GM12878 (cell line): ENCODE results near the gene PTPRF. TPM values are rescaled to one million over a fixed set of nuclear protein-coding genes. Genes with fewer than 3 reads are reported as not detected.

ENCODE experiments used
- ATAC-seq: fragments of 200-7000 bp; cut with Tn5 transposase; 3 replicates; pipeline ENCODE4 v1.9.1; 2020; ENCODE audit warnings: mild to moderate bottlenecking, moderate library complexity
- BruUV-seq: library from RNA; stranded (reverse); fragments of 400-500 nt; replicated peaks from 2 replicates; lab custom pipeline; 2021; lab: Mats Ljungman, UMichigan
- CTCF ChIA-PET: fragments of 300-600 bp; sonication (Branson Sonifier 250); formaldehyde crosslinking; extraction: SDS; loops from one replicate; lab custom pipeline; 2021; ENCODE audit warnings: inconsistent platforms; lab: Yijun Ruan, JAX
- POLR2A ChIA-PET: fragments of 350-600 bp; formaldehyde crosslinking; extraction: SDS; loops from one replicate; lab custom pipeline; 2021; ENCODE audit warnings: inconsistent platforms; lab: Charles Lee
- RAD21 ChIA-PET: fragments of 300-600 bp; sonication (Branson Sonifier 250); formaldehyde crosslinking; loops from one replicate; lab custom pipeline; 2023; ENCODE audit warnings: antibody characterized with exemption; ENCODE audit not compliant: unreplicated experiment; lab: Charles Lee
- SMC1A ChIA-PET: fragments of 300-600 bp; sonication (Branson Sonifier 250); formaldehyde crosslinking; loops from one replicate; lab custom pipeline; 2023; ENCODE audit not compliant: unreplicated experiment, uncharacterized antibody; lab: Charles Lee
- DNase-seq: peaks from one replicate; pipeline ENCODE4 v3.0.0-alpha.2; 2011; ENCODE audit warnings: low read depth, low spot score
- FAIRE-seq: peaks from 3 replicates; lab custom pipeline; 2011; peaks lifted over from hg19 to GRCh38; lab: Jason Lieb, UNC
- H2AFZ ChIP-seq: 2 replicates; pipeline ENCODE4 v1.6.0; 2011; ENCODE audit warnings: low read depth, low read length, control low read depth; ENCODE audit not compliant: control insufficient read depth
- H3K27ac ChIP-seq: 2 replicates; pipeline ENCODE4 v1.5.1; 2011; ENCODE audit warnings: control low read depth; ENCODE audit not compliant: control insufficient read depth, insufficient read depth
- H3K27me3 ChIP-seq, 2 experiments: replicated peaks in 1 of 2; 2 replicates each; pipeline versions ENCODE4 v1.6.0 to v1.6.1; 2011; ENCODE audit warnings: low read length in 1 of 2; ENCODE audit not compliant: control insufficient read depth in 2 of 2, insufficient read depth in 2 of 2
- H3K36me3 ChIP-seq, 2 experiments: 2 replicates each; pipeline ENCODE4 v1.5.1; 2011; ENCODE audit warnings: low read length in 1 of 2; ENCODE audit not compliant: control insufficient read depth in 2 of 2, insufficient read depth in 2 of 2
- H3K4me1 ChIP-seq: 2 replicates; pipeline ENCODE4 v1.6.1; 2011; ENCODE audit warnings: mild to moderate bottlenecking, low read length, moderate library complexity, mixed read lengths; ENCODE audit not compliant: control insufficient read depth, insufficient read depth
- H3K4me2 ChIP-seq: 2 replicates; pipeline ENCODE4 v1.6.0; 2011; ENCODE audit warnings: control low read depth; ENCODE audit not compliant: control insufficient read depth, insufficient read depth
- H3K4me3 ChIP-seq: fragments of 200-600 bp; sonication (generic); 2 replicates; pipeline ENCODE4 v1.5.1; 2016
- H3K79me2 ChIP-seq: 2 replicates; pipeline ENCODE4 v1.6.0; 2011; ENCODE audit warnings: low read length; ENCODE audit not compliant: control insufficient read depth, insufficient read depth
- H3K9ac ChIP-seq: 2 replicates; pipeline ENCODE4 v1.8.0; 2011; ENCODE audit warnings: low read length, control low read depth, mixed read lengths; ENCODE audit not compliant: control insufficient read depth, insufficient read depth
- H3K9me3 ChIP-seq: replicated peaks from 3 replicates; pipeline ENCODE4 v1.5.1; 2011; ENCODE audit warnings: mild to moderate bottlenecking, low read length; ENCODE audit not compliant: control insufficient read depth, insufficient read depth
- H4K20me1 ChIP-seq: 2 replicates; pipeline ENCODE4 v1.6.0; 2011; ENCODE audit not compliant: control insufficient read depth, insufficient read depth
- ASH2L ChIP-seq: fragments of 300-600, 200-600 bp; sonication (generic); IDR thresholded peaks from 2 replicates; pipeline ENCODE4 v1.6.1; 2017; ENCODE audit warnings: low read depth, mild to moderate bottlenecking, borderline replicate concordance
- ATF2 ChIP-seq: IDR thresholded peaks from 2 replicates; pipeline ENCODE4 v1.6.1; 2012; ENCODE audit warnings: low read length, inconsistent platforms
- ATF3 ChIP-seq: IDR thresholded peaks from 2 replicates; pipeline ENCODE4 v1.6.1; 2011; ENCODE audit warnings: low read depth, mild to moderate bottlenecking, low read length, moderate library complexity, borderline replicate concordance; ENCODE audit errors: extremely low read depth
- CHD4 ChIP-seq: fragments of 200-600 bp; sonication (generic); IDR thresholded peaks from 2 replicates; pipeline ENCODE4 v1.6.1; 2016; ENCODE audit warnings: mild to moderate bottlenecking
- CREB1 ChIP-seq: IDR thresholded peaks from 2 replicates; pipeline ENCODE4 v1.6.1; 2012; ENCODE audit warnings: low read depth, mild to moderate bottlenecking, inconsistent platforms
- ESRRA ChIP-seq: IDR thresholded peaks from 2 replicates; pipeline ENCODE4 v1.6.1; 2012; ENCODE audit warnings: mild to moderate bottlenecking, low read length, improper control_type of control experiment
- HSF1 ChIP-seq: fragments of 150-350 bp; IDR thresholded peaks from 2 replicates; pipeline ENCODE4 v1.6.1; 2014; ENCODE audit warnings: mild to moderate bottlenecking, low read depth, low read length
- IRF3 ChIP-seq: fragments of 450-650 bp; IDR thresholded peaks from 2 replicates; pipeline ENCODE4 v1.6.1; 2014; ENCODE audit warnings: mild to moderate bottlenecking
- MTA2 ChIP-seq: fragments of 450-650 bp; IDR thresholded peaks from 2 replicates; pipeline ENCODE4 v1.6.1; 2016; ENCODE audit warnings: low read depth, mild to moderate bottlenecking, moderate library complexity
- PKNOX1 ChIP-seq: fragments of 450-650 bp; IDR thresholded peaks from 2 replicates; pipeline ENCODE4 v1.6.1; 2016; ENCODE audit warnings: mild to moderate bottlenecking
- TAF1 ChIP-seq: IDR thresholded peaks from 2 replicates; pipeline ENCODE4 v1.6.1; 2011; ENCODE audit warnings: mild to moderate bottlenecking, low read depth, low read length, borderline replicate concordance
- USF1 ChIP-seq: IDR thresholded peaks from 2 replicates; pipeline ENCODE4 v1.6.1; 2011; ENCODE audit warnings: borderline replicate concordance, low read depth, mild to moderate bottlenecking, moderate library complexity, mixed read lengths, low read length; ENCODE audit not compliant: insufficient read depth; ENCODE audit errors: extremely low read length
- WGBS: methylation state at CpG from one replicate; pipeline ENCODE4 v1.1.6; 2016; ENCODE audit warnings: low lambda C conversion rate; ENCODE audit not compliant: insufficient replicate concordance, insufficient coverage; ENCODE audit errors: missing lambda C conversion rate; 5-methylcytosine and 5-hydroxymethylcytosine counted together
- in situ Hi-C: fragments of 300-500 bp; cut with MboI; formaldehyde crosslinking; loops from 9 replicates; pipeline ENCODE4 v1.14.3; 2018; ENCODE audit warnings: mixed read lengths
- intact Hi-C: fragments of 100-400 bp; cut with micrococcal nuclease; formaldehyde crosslinking; loops from one replicate; pipeline ENCODE4 v1.14.2; 2022; ENCODE audit not compliant: unreplicated experiment
- polyA plus RNA-seq, 11 experiments: library from polyadenylated mRNA; depleted of rRNA in 4 of 11; unstranded in 6 of 11; stranded (reverse) in 5 of 11; fragments of >200 nt; fragmentation: Nextera tagmentation in 4 of 11; fragmentation: Illumina TruSeq in 1 of 11; extraction: Ambion mirVana in 4 of 11; extraction: Trizol in 1 of 11; gene quantifications; 1 replicate in 1 of 11; 2 replicates in 10 of 11; pipeline versions ENCODE4 v1.2.1 to v1.2.3, GENCODE V29; 2011 to 2016; ENCODE audit warnings: inconsistent platforms in 2 of 11, missing spikeins in 2 of 11, low read depth in 1 of 11
- total RNA-seq, 4 experiments: library from RNA; depleted of rRNA in 3 of 4; stranded (reverse); fragments of >200 nt in 3 of 4; fragmentation: Illumina TruSeq in 1 of 4; extraction: Trizol in 1 of 4; gene quantifications; 2 replicates each; pipeline versions ENCODE4 v1.2.1 to v1.2.3, GENCODE V29; 2013 to 2021

PTPRF gene
- total and polyA plus RNA-seq, 10 of the 15 experiments (the other 5 are each of a cell fraction or from before 2014, with no cell fraction given): 0.04 to 2.6 (median 0.32) TPM

- Histone ChIP-seq H4K20me1 (no peaks in the 10 kb centered on the region), H3K4me3 (no peak overlapping the region), H2AFZ (no peak overlapping the region), H3K4me1 (no peaks in the 10 kb centered on the region), H3K9me3 (no peaks in the 10 kb centered on the region), H3K9ac (no peak overlapping the region), H3K27me3 (no peaks in the 10 kb centered on the region; a peak in 1 of 4 replicates), H3K27ac (no peak overlapping the region), H3K4me2 (no peak overlapping the region), H3K79me2 (no peaks in the 10 kb centered on the region), H3K36me3 (no peaks in the 10 kb centered on the region)
- SMC1A ChIA-PET: no interaction called here
- BruUV-seq: no TSS peak
- CTCF ChIA-PET: no interaction called here
- intact Hi-C loops: no loop called here
- RAD21 ChIA-PET: interaction anchor here (1.4 kb wide), 1 partner anchor 53 kb away, joined by 3 read pairs; the partner anchor contains the start of gene KDM4A
- TF ChIP-seq ATF2 (no peak), PKNOX1 (no peak), ESRRA (no peak), CREB1 (no peak), ASH2L (no peak), ATF3 (no peak), USF1 (no peak), HSF1 (no peak), CHD4 (no peak), TAF1 (no peak), IRF3 (no peak), MTA2 (no peak)
- in situ Hi-C loops: no loop called here
- 33% methylated on average over 8 of the region's 8 CpGs for WGBS
- ATAC-seq (no peak), FAIRE-seq (peak; percentile 23), DNase-seq (no peak)
- POLR2A ChIA-PET: no interaction called here
Observed at GRCh38 chr1:43596579-43596978, 65.9 kb downstream of the PTPRF start.
